CD4-positive, alpha-beta T cell treated with Interleukin-17A for 1 hour (primary cell): ENCODE data around the gene HOXA5.

ENCODE experiments used
- DNase-seq: peaks from one replicate; pipeline ENCODE4 v3.0.0-alpha.2; 2020

HOXA5 gene

GRCh38 chr7:27182285-27182841 is 38.9 kb upstream of the HOXA5 start:
- DNase-seq = no peak

GRCh38 chr7:27181795-27182275 is 38.4 kb upstream of the HOXA5 start:
- DNase-seq = no peak

- DNase-seq = no peak
Observed at GRCh38 chr7:27180431-27181420, 37.2 kb upstream of the HOXA5 start.

GRCh38 chr7:27179503-27180430 is 36.3 kb upstream of the HOXA5 start:
- peak; percentile 59 for DNase-seq

DNA sequence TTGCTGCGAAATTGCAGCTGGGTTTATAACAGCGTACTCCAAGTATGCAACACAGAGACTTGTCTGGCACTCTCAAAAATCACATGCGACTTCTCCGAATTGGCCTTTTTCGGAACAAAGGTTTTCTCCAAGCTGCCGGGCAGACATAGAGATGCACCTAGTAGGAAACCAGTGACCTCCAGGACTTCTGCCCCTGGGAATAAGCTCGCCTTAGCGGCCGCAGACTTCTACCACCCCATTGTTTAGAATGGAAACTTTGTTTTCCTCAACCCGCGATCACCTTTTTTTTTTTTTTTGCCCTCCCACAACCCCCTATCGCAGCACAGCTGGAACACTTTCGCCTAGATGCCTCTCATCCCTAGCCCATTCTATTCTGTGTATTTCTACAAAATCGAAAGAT is 35.5 kb upstream of the HOXA5 start:
- no peak for DNase-seq

DNA sequence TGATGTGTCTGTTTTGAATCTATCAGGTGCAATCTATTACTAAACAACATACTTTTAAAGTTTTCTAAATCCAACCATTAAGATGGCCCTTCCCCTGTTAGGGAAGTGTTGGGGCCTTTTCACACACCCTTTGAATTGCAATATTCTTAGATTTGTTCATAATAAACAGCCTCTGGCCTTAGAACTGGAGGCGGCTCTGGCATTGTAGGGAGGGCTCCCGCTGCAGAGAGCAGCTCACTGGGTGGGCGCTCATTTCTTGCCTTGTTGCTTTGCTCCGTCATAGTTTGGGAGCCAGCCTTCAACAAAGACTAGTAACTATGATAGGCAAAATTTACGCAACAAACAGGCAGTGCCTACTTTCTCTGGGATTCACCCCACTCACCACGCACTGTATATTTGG is 34.9 kb upstream of the HOXA5 start:
- no peak for DNase-seq

GRCh38 chr7:27177795-27178320 is 34.4 kb upstream of the HOXA5 start:
- DNase-seq = no peak

GRCh38 chr7:27176962-27177794 is 33.7 kb upstream of the HOXA5 start:
- no peak for DNase-seq

GRCh38 chr7:27176524-27176845 is 33.0 kb upstream of the HOXA5 start:
- DNase-seq = no peak

GRCh38 chr7:27175626-27176523 is 32.4 kb upstream of the HOXA5 start:
- no peak for DNase-seq

DNA sequence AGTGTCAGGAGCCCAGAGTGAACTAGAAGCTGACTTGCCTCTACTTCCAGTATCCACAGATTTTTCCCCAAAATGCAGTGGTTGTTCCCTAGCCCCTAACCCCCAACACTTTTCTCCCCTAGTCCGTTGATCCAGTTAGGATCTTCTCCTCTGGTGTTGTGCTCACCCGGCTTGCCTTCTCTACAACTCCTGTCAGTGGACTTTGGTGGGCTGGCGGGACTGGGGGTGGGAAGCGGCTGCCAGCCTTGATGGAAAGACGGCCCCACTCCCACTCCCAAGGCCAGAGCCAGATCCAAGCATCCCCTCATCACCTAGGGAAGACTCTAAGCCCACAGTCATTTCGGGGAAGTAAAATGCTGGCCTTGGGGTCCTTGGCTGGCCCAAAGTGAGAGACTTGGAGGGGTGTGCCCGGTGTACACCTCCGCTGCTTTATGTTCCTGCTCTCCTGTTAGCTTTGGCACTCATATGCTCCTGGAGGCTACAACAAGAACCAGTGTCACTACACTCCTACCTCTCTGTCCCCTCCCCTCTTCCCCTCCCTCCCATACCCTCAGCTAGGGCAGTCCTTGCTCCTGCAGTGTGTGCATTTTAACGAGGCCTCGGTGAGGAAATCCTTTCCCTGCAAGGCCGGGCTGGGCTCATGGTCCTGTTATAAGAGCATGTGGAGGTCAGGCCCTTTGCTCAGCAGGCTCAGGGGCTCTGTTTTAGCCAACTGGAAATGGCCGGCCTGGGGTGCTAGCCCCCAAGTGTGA is 31.6 kb upstream of the HOXA5 start:
- no peak for DNase-seq

GRCh38 chr7:27173956-27174873 is 30.7 kb upstream of the HOXA5 start, which contains the start of gene HOXA10:
Gene HOXA10 (minus strand): TSS chr7:27174320. CDS start chr7:27174306, 14 bp downstream.
- no peak for DNase-seq

DNA sequence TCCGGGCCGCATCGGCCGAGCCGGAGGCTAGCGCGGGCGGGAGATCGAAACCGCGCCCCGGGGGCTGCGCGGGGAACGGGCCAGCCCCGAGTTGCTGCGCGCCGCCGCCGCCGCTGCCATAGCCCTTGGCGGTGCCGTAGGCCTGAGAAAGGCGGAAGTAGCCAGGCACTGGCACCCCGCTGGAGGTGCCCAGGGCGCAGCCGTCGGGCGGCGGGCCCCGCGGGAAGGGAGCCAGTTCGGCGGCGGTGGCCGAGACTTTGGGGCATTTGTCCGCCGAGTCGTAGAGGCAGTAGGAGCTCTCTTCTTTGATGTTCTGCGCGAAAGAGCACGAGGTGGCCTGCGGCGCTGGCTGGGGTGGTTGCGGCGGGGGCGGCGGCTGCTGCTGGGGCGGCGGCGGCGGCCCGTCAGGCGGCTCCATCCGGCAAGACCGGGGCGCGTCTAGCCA is 30.1 kb upstream of the HOXA5 start:
- peak; percentile 43 for DNase-seq

DNA sequence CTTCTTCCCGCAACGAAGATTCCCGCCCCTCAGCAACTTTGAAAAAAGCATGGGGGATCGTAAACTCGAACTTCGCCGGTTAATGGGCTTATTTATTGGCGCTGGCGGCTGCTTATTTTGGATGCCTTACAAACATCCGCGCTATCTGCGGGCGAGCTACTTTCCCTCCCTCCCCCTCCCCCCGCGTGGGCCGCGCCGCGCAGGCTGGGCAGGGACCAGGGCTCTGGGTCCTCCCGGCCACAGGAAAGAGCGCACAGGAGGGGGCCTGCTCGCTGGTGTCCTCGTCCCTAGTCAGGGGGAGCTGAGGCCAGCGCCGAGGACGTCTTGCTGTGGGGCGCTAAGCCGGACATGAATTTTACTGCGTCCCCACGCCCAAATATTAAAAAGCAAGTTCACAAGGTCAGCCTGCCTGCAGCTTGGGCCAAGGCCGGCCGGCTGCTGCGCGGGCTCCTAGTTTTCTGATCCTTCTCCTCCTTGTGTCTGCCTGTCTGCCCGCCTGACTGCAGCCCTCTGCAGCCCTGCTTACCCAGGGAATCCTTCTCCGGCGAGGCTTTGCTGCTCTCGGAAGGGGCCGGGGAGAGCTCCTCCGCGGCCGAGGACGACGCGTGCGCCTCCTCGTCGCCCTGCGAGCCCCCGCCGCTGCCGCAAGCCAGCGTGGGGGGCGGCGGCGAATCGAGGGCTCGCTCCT is 29.5 kb upstream of the HOXA5 start:
- DNase-seq = no peak

DNA sequence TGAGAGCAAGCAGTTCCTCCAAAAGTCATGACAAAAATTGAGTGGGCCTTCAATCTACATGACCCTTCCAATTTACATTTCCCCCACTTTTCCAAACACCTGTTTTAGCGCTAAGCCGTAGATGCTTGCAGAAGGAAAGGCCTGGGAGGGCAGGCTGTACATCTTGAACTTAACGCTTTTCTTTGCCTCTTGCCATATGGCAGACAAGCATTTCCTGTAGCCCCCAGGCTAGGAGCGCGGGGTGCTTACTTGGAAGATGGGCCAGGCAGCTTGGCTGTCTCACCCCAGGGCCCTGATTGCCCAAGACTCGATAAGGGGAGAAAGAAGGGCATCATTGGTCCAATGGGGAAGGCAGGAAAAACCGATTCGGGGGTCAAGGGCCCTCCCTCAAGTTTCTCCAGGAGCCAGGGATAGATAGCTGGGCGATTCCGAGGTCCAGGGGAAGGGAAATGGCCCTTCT is 28.9 kb upstream of the HOXA5 start:
- no peak for DNase-seq

- no peak for DNase-seq
Observed at GRCh38 chr7:27171637-27172314, 28.3 kb upstream of the HOXA5 start.

DNA sequence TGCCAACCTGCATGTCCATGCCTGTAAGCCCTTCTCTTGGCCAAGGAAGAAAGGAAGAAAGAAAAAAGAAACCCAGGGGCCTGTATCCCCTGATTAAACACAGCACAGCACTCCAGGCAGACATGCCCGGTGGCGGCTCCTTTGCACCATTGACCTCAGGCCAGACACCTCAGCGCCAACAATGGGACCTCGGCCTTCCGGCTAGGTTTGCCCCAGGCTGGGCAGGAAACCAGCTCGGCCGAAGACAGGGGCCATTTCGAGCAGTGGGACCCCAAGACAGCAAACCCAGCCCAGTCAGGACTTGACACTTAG is 27.8 kb upstream of the HOXA5 start:
- no peak for DNase-seq
